DOHH2 (cell line): Measurements from ENCODE around the gene ANP32E.
"Not testable (repeated sequence)": the region's sequence is repeated elsewhere in the genome, so short reads cannot be mapped to it uniquely, and the experiment has no call there.

Source experiments
- CTCF ChIP-seq: fragments of 200-600 bp; sonication (generic); IDR thresholded peaks from one replicate; pipeline ENCODE4 v1.5.1; 2014; ENCODE audit warnings: antibody characterized with exemption, mild to moderate bottlenecking, low read depth, low read length; ENCODE audit not compliant: poor library complexity, severe bottlenecking
- EZH2phosphoT487 ChIP-seq: fragments of 200-600 bp; sonication (generic); IDR thresholded peaks from 2 replicates; pipeline ENCODE4 v1.6.1; 2017; ENCODE audit warnings: borderline replicate concordance, mild to moderate bottlenecking, antibody characterized with exemption, low read length, moderate library complexity, mixed read lengths

GRCh38 chr1:150214099-150214756 is 21.7 kb downstream of the ANP32E start:
- TF ChIP-seq CTCF, EZH2phosphoT487: not testable (repeated sequence)
